OCI-LY1 (cell line): ENCODE results near the gene CNPPD1.

Experiments
- H2AFZ ChIP-seq: fragments of 200-600 bp; sonication (generic), shearing (Covaris generic); 2 replicates; pipeline ENCODE4 v1.6.0; 2014; ENCODE audit warnings: antibody characterized with exemption, mild to moderate bottlenecking, low read length
- H3F3A ChIP-seq: fragments of 200-600 bp; sonication (generic), shearing (Covaris generic); 2 replicates; pipeline ENCODE4 v1.6.0; 2014; ENCODE audit warnings: mild to moderate bottlenecking, antibody characterized with exemption, low read length, moderate library complexity; ENCODE audit not compliant: insufficient read depth
- H3K27ac ChIP-seq: fragments of 200-600 bp; sonication (generic); 2 replicates; pipeline ENCODE4 v1.5.1; 2014; ENCODE audit warnings: low read length, mixed run types, mild to moderate bottlenecking, low read depth; ENCODE audit not compliant: poor library complexity, severe bottlenecking
- H3K27me3 ChIP-seq: fragments of 200-600 bp; sonication (generic); 2 replicates; pipeline ENCODE4 v1.6.0; 2014; ENCODE audit warnings: antibody characterized with exemption, mild to moderate bottlenecking, low read length, moderate library complexity; ENCODE audit not compliant: insufficient read depth
- H3K36me3 ChIP-seq: fragments of 200-600 bp; sonication (generic); 2 replicates; pipeline ENCODE4 v1.6.1; 2014; ENCODE audit warnings: mild to moderate bottlenecking, antibody characterized with exemption, low read length, moderate library complexity, mixed read lengths; ENCODE audit not compliant: insufficient read depth
- H3K4me1 ChIP-seq: fragments of 200-600 bp; sonication (generic); 2 replicates; pipeline ENCODE4 v1.5.1; 2014; ENCODE audit warnings: mild to moderate bottlenecking, low read length, moderate library complexity; ENCODE audit not compliant: insufficient read depth, severe bottlenecking
- H3K4me2 ChIP-seq: fragments of 200-600 bp; sonication (generic), shearing (Covaris generic); 2 replicates; pipeline ENCODE4 v1.6.1; 2014; ENCODE audit warnings: low read length
- H3K4me3 ChIP-seq: fragments of 200-600 bp; sonication (generic); 2 replicates; pipeline ENCODE4 v1.5.1; 2014; ENCODE audit warnings: low read length, low read depth, mild to moderate bottlenecking, mixed read lengths; ENCODE audit not compliant: poor library complexity, severe bottlenecking
- H3K79me2 ChIP-seq: fragments of 200-600 bp; shearing (Covaris generic); 2 replicates; pipeline ENCODE4 v1.6.1; 2016; ENCODE audit warnings: mixed run types, low read length, mixed read lengths; ENCODE audit not compliant: insufficient read depth
- H3K9ac ChIP-seq: fragments of 200-600 bp; sonication (generic), shearing (Covaris generic); 2 replicates; pipeline ENCODE4 v1.6.1; 2014; ENCODE audit warnings: mild to moderate bottlenecking, low read length, mixed read lengths
- H3K9me2 ChIP-seq: fragments of 200-600 bp; sonication (generic), shearing (Covaris generic); 2 replicates; pipeline ENCODE4 v1.6.1; 2014; ENCODE audit warnings: low read depth, mild to moderate bottlenecking, low read length, mixed read lengths
- H3K9me3 ChIP-seq: fragments of 200-600 bp; shearing (Covaris generic); 2 replicates; pipeline ENCODE4 v1.6.1; 2014; ENCODE audit warnings: low read length, mixed read lengths
- H4K20me1 ChIP-seq: fragments of 200-600 bp; sonication (generic), shearing (Covaris generic); 2 replicates; pipeline ENCODE4 v1.6.0; 2016; ENCODE audit warnings: mild to moderate bottlenecking, low read length; ENCODE audit not compliant: insufficient read depth
- CTCF ChIP-seq: fragments of 200-600 bp; sonication (generic), shearing (Covaris generic); IDR thresholded peaks from 2 replicates; pipeline ENCODE4 v1.5.1; 2017; ENCODE audit warnings: mild to moderate bottlenecking, antibody characterized with exemption, low read length, moderate library complexity, mixed read lengths
- EZH2 ChIP-seq: fragments of 200-600 bp; sonication (generic), shearing (Covaris generic); IDR thresholded peaks from 2 replicates; pipeline ENCODE4 v1.8.0; 2017; ENCODE audit warnings: borderline replicate concordance, mixed run types, mild to moderate bottlenecking, antibody characterized with exemption, low read length, moderate library complexity, mixed read lengths

The CNPPD1 gene

GRCh38 chr2:219159771-219160185, 16.9 kb downstream of the CNPPD1 start:
- H2AFZ ChIP-seq: peak overlapping the region; percentile 86; the same call in 1 of the 2 replicates
- no peak overlapping the region for H3K27ac ChIP-seq

GRCh38 chr2:219158586-219158985, 18.1 kb downstream of the CNPPD1 start:
- Histone ChIP-seq H3K27ac (no peak overlapping the region), H3K4me3 (no peak overlapping the region), H2AFZ (no peak overlapping the region), H3K79me2 (no peaks in the 10 kb centered on the region), H3K9me2 (no peaks in the 10 kb centered on the region), H3K9ac (no peak overlapping the region), H3K4me2 (no peak overlapping the region), H4K20me1 (no peaks in the 10 kb centered on the region), H3K9me3 (no peaks in the 10 kb centered on the region), H3K27me3 (no peaks in the 10 kb centered on the region), H3K36me3 (no peaks in the 10 kb centered on the region), H3F3A (0 out of 2 replicates have a peak, but pooled peaks cover 4% of the 10 kb centered on the region), H3K4me1 (peaks cover 13% of the 10 kb centered on the region)
- no peak for TF ChIP-seq EZH2
- TF ChIP-seq CTCF: no peak

More at GRCh38 chr2:219159771-219160185, 16.9 kb downstream of the CNPPD1 start:
- Histone ChIP-seq H3K4me1 (peaks cover 13% of the 10 kb centered on the region), H3K9ac (peak overlapping the region; percentile 65), H3K9me3 (no peaks in the 10 kb centered on the region), H3K4me2 (peak overlapping the region; percentile 89), H3K4me3 (peak overlapping the region; percentile 63), H3K36me3 (no peaks in the 10 kb centered on the region), H3K27me3 (no peaks in the 10 kb centered on the region), H3F3A (0 out of 2 replicates have a peak, but pooled peaks cover 4% of the 10 kb centered on the region), H3K9me2 (no peaks in the 10 kb centered on the region), H3K79me2 (no peaks in the 10 kb centered on the region), H4K20me1 (no peaks in the 10 kb centered on the region)
- TF ChIP-seq EZH2 (no peak), CTCF (no peak)

GRCh38 chr2:219158025-219158424, 18.7 kb downstream of the CNPPD1 start:
- Histone ChIP-seq H3K36me3 (no peaks in the 10 kb centered on the region), H3K9me3 (no peaks in the 10 kb centered on the region), H3K27me3 (no peaks in the 10 kb centered on the region), H3K4me1 (peaks cover 13% of the 10 kb centered on the region), H3K27ac (no peak overlapping the region), H4K20me1 (no peaks in the 10 kb centered on the region), H3K9ac (no peak overlapping the region), H3K4me2 (no peak overlapping the region), H3K4me3 (no peak overlapping the region), H2AFZ (no peak overlapping the region), H3K9me2 (no peaks in the 10 kb centered on the region), H3K79me2 (no peaks in the 10 kb centered on the region), H3F3A (0 out of 2 replicates have a peak, but pooled peaks cover 4% of the 10 kb centered on the region)
- TF ChIP-seq EZH2 (no peak), CTCF (no peak)
